GM18502 (cell line): ENCODE results near the gene P3H4.

Experiments used
- ATAC-seq: cut with Tn5 transposase; IDR thresholded peaks from one replicate; pipeline ENCODE4 v1.9.1; 2021; ENCODE audit warnings: mild to moderate bottlenecking; ENCODE audit not compliant: unreplicated experiment, poor library complexity

P3H4 gene

DNA sequence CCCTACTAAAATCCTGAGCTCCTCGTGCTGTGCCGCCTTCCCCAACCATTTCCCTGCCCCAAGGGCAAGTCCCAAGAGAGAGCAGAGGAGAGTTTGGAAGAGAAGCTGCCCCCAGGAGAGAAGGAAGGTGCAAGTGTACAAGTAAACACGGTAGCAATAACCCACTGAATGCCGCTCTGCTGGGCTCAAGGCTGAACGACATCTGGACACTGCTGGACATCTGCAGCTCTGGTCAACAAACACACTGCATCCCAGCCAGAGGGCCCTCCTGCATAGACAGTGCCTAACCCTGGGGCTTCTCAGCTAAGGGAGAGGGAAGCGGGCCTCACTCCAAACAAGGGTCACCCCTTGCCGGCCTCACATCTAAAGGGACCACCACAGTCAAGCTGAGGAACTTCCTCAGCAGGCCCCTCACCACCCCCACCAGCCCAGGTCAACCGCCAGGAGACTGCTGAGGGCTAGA lies 38.0 kb downstream of the P3H4 start:
- ATAC-seq: no peak

DNA sequence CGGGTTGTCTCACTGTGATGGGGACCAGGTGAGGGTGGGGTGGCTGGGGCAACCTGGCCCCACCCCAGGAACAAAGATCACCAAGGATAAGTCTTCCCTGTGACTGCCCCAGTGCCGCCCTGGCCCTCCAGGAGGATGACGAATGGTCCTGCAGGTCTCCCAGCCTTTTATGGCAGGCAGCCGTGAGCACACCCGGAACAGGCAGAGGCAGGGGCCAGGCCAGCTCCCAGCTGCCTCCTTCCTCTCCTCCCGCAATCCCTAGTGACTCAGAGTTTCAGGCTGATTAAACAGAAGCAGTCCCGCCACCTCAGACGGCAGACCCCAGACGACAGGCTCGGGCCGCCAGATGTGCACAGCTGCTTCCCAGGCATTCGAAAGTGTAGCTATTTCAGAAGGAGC lies 38.6 kb downstream of the P3H4 start:
- ATAC-seq: no peak

- ATAC-seq: no peak
Measured at GRCh38 chr17:41772586-41773189, 39.1 kb downstream of the P3H4 start.

- no peak for ATAC-seq
Measured at GRCh38 chr17:41772218-41772585, 39.5 kb downstream of the P3H4 start.

DNA sequence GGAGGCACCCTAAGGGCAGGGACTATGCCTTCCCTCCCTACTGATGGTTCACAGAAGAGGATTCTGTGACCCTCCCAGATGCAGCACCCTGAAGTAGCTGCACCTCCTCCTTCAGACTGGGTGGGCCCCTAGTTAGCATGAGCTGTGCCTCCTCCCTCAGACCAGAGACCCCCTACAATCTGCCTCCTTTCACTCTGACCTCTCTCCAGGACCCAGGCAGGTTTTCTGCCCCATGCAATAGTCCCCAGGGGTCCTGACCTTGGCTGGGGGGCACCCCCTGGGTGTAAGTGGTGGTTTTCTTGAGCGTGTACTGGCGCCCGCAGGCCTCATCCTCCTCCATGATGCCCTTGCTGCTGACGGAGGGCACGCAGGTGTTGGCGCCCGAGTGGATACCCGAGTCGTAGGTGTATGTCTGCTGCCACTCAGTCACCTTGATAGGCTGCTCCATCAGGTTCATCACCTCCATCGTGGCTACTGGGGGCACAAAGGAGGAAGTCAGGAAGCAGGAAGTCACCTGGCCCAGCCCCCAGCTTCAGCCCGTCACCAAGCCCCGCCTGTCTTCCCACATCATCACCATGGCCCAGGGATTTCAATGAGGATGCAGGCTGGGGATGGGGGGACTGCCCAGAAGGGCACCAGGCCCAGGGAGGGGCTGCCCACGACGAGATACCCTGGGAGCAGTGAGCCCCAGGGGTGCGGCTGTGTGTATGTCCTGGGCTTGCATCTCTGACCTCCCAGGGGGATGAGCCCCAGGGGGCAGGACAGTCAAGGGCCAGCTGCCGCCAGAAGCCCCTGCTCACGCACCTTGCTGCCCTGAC lies 40.2 kb downstream of the P3H4 start:
- no peak for ATAC-seq

DNA sequence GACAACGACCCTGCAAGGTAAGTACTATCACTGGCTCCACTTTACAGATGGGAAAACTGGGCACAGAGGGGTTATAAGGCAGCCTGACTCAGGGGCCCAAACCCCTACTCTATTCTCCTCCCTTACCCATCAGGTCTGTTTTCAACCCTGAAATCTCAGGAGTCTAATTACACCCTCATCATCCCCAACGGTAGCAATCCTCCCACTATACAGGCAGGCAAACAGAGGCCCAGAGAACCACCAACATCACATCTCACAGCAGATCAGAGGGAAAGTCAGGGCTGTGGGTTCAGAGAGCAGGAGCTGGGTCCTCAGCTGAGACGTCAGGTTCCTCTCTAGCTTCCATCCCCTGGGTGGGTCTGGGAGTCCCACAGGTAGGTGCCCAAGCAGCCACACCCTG lies 41.8 kb downstream of the P3H4 start:
- no peak for ATAC-seq

GRCh38 chr17:41769346-41769862 lies 42.3 kb downstream of the P3H4 start:
- ATAC-seq: no peak

GRCh38 chr17:41768682-41769288 lies 43.0 kb downstream of the P3H4 start:
- no peak for ATAC-seq

- no peak for ATAC-seq
Measured at GRCh38 chr17:41767324-41768042, 44.3 kb downstream of the P3H4 start.

DNA sequence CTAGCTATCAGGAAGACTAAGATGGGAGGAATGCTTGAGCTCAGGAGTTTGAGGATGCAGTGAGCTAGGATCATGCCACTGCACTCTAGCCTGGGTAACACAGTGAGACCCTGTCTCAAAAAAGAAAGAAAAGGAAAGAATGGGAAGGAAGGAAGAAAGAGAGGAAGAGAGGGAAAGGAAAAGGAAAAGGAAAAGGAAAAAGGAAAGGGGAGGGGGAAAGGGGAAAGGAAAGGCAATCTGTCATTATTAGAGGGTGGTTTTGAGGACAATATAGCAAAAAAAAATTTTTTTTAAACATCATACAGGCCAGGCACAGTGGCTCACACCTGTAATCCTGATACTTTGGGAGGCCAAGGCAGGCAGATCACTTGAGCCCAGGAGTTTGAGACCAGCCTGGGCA lies 45.6 kb downstream of the P3H4 start:
- ATAC-seq: no peak

- ATAC-seq: no peak
Measured at GRCh38 chr17:41763327-41763726, 48.4 kb downstream of the P3H4 start.

DNA sequence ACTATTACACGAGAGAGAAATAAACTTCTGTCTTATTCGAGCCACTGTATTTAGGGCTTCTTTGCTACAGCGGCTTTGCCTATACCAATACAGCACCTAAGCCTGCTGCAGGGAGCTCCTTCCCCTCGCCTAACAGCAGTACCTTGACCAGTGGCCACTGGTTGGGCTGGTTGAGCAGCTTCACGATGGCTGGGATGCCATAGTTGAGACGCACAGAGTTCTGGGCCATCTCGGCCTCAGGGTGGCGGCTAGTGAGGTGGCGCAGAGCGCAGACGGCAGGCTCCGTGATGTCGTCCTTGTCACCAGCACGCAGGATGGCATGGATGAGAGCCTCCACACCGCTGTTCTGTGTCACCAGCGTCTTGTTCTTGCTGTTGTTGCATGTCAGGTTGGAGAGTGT lies 48.9 kb downstream of the P3H4 start:
- ATAC-seq: no peak

- ATAC-seq: no peak
Measured at GRCh38 chr17:41762391-41762790, 49.4 kb downstream of the P3H4 start.

DNA sequence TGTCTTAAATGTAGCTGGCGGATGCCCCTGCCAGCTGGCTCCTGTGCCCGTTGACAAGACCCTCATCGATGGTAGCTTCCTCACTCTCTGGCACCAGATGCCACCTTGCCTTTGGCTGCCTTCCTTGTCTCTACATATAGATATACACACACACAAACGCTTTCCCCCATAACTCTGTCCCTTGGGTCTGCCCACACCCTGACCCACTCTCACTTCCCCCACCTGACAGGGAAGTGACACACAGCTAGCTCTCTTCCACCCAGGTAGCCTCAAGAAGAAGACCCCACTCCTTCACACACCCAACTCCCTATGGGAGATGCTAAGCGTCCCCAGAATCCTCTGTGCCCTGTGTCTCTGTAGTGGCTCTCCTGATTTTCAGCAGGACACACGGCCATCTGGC lies 50.9 kb downstream of the P3H4 start:
- ATAC-seq: no peak

- ATAC-seq: no peak
Measured at GRCh38 chr17:41758601-41759000, 53.1 kb downstream of the P3H4 start.

DNA sequence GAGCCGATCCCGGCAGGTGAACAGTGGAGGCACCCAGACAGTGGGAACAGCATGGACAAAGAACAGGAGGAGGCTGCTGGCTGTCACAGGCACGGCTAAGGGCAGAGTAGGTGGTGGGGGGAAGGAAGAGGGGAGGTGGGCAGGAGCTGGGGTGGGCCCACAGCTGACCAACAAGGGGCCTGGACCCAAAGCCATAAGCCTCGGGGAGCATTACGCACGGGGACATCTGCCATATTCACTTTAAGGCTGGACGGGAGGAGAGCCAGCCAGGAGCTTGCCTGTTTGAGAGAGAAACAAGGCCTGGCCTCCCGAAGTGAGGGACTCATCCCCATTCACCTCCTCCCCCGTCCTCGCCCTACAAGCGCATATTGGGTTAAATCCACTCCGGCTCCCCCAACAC lies 57.7 kb downstream of the P3H4 start:
- ATAC-seq: no peak
